T follicular helper cell (primary cell): ENCODE measurements around the gene PRR12.

Experiments
- DNase-seq: peaks from one replicate; pipeline ENCODE4 v3.0.0-alpha.2; 2020; ENCODE audit warnings: low read depth
- total RNA-seq, 2 experiments: gene quantifications; one replicate each; lab custom pipeline; 2026; lab: John Stamatoyannopoulos, UW

The PRR12 gene
- 11.5 to 63.0 reads per million in 2 experiments for total RNA-seq

DNA sequence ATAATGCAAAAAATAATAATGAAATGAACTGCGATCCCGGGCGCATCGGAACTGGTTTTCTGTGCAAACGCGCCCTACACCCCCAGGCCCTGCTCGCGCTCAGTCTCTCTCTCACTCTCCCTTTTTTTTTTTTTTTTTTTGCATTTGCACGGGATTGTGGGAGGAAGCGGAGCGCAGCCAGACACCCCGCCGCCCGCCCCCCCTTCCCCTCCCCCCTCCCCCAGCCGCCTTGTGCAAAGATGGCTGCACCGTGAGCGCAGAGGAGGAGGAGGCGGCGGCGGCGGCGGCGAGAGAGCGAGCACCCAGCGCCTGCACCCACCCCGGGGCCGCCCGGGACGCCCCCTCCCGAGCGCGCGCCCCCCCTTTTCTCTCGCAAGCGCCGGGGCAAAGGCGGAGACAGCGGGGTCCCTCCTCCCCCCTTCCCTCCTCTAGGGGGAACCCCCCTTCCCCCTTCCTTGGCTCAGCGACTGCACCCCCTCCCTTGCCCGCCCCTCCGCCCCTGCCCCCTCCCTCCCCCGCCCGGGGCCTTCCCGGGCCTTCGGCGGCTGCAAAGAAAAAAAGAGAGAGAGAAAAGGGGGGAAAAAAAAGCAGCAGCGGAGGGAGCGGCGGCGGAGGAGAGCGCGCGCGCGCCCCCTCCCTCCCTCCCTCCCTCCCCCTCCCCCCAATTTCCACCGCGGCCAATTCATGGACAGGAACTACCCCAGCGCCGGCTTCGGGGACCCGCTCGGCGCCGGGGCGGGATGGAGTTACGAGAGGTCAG, at the start of gene PRR12:
Gene PRR12 (plus strand): TSS at position 212 of the 760 bp plus-strand sequence. CDS start 473 bp downstream, at position 685.
- peak; percentile 59 for DNase-seq

GRCh38 chr19:49541914-49542313, 49.1 kb upstream of the PRR12 start:
- DNase-seq: no peak

DNA sequence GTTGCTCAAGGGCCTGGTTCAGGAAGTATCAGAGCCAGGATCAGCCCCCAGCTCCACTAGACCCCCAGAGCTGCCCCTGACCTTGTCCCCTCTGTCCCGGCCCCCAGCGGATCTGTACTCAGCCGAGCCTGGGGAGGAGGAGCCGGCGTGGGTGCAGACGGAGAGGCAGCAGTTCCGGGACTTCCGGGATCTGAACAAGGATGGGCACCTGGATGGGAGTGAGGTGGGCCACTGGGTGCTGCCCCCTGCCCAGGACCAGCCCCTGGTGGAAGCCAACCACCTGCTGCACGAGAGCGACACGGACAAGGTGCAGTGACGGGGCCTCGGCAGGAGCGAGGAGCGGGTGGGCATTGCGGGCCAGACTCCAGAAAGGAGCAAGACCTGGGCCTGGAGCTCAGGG, 48.5 kb upstream of the PRR12 start:
- no peak for DNase-seq

DNA sequence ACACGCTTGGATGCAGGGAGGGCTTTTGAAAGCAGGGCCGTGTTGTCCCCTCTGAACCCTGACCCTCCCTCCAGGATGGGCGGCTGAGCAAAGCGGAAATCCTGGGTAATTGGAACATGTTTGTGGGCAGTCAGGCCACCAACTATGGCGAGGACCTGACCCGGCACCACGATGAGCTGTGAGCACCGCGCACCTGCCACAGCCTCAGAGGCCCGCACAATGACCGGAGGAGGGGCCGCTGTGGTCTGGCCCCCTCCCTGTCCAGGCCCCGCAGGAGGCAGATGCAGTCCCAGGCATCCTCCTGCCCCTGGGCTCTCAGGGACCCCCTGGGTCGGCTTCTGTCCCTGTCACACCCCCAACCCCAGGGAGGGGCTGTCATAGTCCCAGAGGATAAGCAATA, 48.0 kb upstream of the PRR12 start:
- no peak for DNase-seq

DNA sequence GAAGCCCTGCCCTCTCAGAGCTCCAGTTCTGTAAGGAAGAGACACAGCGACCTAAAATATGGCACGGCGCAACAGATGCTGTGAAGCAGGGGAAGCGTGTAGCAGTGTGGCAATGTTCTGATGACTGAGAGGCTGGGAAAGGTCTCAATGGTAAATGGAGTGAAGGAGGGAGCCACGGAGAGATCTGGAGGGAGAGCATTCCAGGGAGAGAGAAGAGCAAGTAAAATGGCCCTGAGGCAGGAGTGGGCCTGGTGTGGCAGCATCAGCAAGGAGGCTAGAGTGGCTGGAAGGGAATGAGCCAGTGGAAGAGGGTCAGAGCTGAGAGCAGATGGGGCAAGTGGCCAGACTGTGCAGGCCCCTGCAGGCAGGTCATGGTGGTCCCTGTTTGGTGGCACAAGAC, 46.8 kb upstream of the PRR12 start:
- DNase-seq: no peak

GRCh38 chr19:49546825-49547565, 44.0 kb upstream of the PRR12 start:
- peak; percentile 60 for DNase-seq

DNA sequence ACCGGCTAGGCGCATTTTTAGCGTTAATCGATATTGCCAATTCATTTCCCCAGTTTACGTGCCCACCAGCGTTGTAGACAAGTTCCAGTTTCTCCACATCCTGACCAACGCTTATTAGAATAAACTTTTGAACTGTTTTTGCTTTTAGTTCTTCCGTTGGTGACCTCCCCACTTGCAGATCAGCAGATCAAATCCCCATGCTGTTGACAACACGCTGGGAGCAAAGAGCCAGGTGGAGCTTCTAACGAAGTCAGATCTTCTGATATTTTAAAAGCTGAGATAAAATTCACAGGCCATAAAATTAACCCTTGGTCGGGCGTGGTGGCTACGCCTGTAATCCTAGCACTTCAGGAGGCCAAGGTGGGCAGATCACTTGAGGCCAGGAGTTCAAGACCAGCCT, 41.9 kb upstream of the PRR12 start:
- no peak for DNase-seq

DNA sequence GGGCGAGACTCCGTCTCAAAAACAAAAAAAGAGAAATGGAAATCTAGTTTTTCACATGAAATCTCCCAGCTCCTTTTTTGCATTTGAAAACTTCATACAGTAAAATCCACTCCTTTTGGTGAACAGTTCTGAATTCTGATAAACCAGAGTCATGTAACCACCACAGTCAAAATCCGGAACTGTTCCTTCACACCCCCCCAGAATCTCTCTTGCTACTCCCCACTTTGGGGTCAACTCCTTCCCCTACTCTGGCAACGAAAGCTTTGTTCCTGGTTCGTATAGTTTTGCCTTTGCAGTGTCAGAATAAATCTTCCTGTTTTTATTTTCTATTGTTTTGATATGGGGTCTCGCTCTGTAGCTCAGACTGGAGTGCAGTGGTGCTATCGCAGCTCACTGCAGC, 39.5 kb upstream of the PRR12 start:
- DNase-seq: no peak

- DNase-seq: no peak
Observed at GRCh38 chr19:49552749-49553148, 38.2 kb upstream of the PRR12 start.

DNA sequence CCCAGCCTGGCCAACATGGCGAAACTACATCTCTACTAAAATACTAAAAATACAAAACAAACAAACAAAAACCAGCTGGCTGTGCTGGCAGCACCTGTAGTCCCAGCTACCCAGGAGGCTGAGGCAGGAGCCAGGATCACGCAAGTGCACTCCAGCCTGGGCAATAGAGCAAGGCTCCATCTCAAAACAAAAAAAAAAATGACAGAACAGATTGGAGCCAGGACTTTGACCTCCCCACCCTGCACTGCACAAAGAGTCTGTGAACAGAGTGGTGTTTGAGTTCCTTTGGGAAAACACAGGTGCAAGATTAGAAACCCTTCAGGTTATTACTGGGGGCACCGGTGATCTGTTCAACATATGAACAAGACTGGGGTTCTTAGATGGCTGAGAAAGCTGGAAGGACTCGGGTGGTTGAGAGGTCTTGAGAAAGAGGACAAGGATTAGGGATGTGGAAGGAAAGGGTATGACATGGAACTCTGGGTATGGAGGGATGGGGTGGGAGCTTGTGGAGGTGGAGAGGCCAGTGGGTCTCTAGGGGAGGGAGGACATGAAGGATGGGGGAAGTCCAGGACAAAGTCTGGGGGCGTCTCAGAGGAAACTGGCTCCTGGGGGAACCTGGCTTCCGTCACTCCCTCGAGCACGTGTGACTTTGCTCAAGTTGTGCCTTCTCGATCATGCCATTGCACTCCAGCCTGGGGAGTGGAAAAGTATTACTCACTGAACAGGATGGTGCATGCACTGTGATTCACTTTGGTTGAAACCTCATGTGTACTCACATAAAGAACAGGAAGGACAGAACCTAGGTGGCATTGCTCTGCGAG, 37.3 kb upstream of the PRR12 start:
- DNase-seq: peak; percentile 50

GRCh38 chr19:49554701-49555181, 36.2 kb upstream of the PRR12 start:
- DNase-seq: no peak

- DNase-seq: peak; percentile 82
Observed at GRCh38 chr19:49555600-49556411, 35.2 kb upstream of the PRR12 start.

DNA sequence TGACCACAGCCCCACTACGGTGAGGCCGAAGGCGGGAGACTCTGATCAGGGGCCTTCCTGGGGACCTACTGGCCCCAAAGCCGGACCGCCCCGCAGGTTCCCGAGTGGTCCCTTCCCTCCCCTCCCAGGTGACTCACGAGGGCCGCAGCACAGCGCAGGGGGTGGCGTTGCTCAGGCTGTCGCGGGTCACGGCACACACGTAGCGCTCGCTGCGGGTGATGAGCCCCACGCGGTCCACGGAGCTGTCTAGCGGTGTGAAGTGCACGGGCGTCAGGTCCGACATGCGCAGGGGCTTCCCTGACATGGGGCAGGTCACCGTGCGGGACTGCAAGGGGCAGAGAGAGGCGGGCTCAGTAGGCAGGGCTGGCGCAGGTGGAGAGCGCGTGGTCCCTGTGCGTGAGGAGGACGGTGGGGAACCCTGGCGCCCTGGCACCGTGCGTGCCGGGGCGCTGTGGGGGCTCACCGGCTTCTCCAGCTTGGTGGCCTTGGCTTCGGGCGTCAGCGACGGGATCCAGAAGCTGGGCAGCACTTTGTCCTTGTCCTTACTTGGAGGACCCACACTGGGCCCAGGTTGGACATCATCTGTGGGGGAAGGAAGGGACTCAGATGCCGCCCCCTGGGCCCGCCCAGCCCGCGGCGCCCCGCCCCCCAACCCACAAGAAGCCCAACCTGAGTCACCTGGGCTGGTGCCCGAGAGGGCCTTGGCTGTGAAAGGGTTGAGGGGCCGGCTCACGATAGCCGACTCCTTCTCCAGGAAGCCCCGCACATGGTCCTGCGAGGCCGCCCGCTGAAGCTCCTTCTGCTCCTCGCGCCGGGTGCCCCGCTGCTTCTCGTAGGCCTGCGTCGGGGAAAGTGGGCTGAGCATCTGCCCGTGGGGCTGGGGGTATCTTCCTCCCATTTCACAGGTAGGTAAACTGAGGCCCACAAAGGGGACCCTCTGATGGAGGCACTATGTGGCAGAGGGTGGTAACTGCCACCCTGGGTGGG, 34.3 kb upstream of the PRR12 start:
- no peak for DNase-seq

DNA sequence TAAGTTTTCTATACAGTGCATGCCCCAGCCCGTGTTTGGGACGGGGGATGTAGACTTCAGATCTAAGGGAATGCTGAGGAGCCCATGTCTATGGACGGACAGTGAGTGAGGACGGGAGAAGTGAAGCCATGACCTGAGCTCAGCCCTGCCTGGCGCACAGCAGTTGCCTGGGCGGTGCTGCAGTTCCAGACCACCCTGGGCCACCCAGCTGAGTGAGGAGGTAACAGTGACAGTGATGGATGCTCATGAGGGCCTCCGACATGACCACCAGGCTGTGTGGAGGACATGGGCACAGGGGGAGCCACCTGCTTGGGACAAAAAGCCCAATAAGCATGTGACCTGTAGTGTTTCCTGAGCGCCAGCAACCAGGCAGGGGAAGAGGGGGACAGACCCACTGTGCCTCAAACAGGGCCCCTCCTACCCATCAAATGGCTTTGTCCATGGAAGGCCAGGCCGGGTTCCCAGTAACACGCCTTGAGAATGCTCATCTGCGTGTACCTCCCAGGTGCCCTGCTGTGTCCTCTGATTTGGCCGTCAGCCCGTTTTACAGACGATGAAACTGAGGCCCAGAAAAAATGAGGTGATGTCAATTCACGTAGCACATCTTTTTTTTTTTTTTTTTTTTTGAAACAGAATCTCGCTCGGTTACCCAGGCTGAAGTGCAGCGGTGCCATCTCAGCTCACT, 33.2 kb upstream of the PRR12 start:
- DNase-seq: no peak

GRCh38 chr19:49558591-49558990, 32.4 kb upstream of the PRR12 start:
- no peak for DNase-seq

GRCh38 chr19:49559443-49559842, 31.5 kb upstream of the PRR12 start:
- DNase-seq: no peak

DNA sequence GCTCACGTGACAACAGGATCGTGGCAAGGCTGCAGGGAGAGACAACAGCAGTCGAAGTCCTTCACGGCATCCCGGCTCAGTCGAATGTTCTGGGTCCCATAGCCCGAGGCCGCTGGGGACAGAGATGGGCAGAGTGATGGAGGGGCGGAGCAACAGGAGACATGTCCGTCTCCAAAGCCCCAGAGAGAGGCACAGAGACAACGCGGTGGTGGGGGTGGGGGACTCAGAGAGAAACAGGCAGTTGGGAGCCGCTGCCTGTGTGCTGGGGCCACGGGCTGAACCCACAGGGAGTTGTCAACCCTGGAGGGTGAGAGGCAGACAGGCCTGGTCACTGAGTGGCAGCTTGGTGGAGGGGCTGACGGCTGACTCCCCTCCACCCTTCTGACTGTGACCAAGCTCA, 31.1 kb upstream of the PRR12 start:
- DNase-seq: no peak

DNA sequence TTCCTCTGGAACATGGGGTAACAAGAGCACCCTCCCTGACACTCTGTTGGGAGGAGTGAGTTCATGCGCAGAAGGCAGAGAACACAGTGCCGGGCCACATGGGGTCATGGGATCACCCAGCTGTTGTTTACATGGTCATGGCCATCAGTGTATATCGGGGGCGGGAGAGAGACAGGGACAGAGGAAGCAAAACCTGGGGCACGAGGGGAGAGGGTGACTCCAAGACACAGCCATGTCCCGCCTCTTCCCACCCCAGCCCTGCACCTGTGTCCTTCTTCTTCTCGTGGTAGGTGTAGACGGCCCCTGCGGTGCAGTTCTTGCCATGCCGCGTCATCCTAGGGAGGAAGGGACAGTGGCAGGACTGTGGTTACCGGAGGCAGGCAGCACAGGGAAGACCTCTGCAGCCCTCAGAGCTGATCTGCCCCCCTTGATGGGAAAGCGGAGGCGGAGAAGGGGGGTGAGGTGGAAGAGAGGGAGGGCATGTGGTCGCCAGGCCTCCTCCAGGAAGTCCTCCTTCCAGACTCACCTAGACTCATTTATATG, 30.6 kb upstream of the PRR12 start:
- no peak for DNase-seq

- DNase-seq: no peak
Observed at GRCh38 chr19:49564616-49565045, 26.4 kb upstream of the PRR12 start.
